WERI-Rb-1 (cell line): Measurements from ENCODE around the gene LIPG.
"Not testable (repeated sequence)": the region's sequence is repeated elsewhere in the genome, so short reads cannot be mapped to it uniquely, and the experiment has no call there.

Experiments used
- DNase-seq: peaks from one replicate; pipeline ENCODE4 v3.0.0-alpha.2; 2020
- H3K27ac ChIP-seq: fragments of 250-450 bp; sonication (Bioruptor Pico); 2 replicates; pipeline ENCODE4 v1.5.1; 2020; ENCODE audit warnings: mild to moderate bottlenecking, moderate library complexity
- H3K27me3 ChIP-seq: fragments of 250-450 bp; sonication (Bioruptor Pico); 2 replicates; pipeline ENCODE4 v1.5.1; 2021; ENCODE audit warnings: mild to moderate bottlenecking, low read depth, moderate library complexity; ENCODE audit not compliant: insufficient read depth, severe bottlenecking
- H3K36me3 ChIP-seq: fragments of 250-450 bp; sonication (Bioruptor Pico); 2 replicates; pipeline ENCODE4 v1.5.1; 2020; ENCODE audit warnings: mild to moderate bottlenecking, moderate library complexity
- H3K4me3 ChIP-seq: 2 replicates; pipeline ENCODE4 v1.5.1; 2011; ENCODE audit warnings: low read depth, mild to moderate bottlenecking, control low read depth, low read length
- H3K9me3 ChIP-seq: fragments of 250-450 bp; sonication (Bioruptor Pico); 2 replicates; pipeline ENCODE4 v1.5.1; 2021; ENCODE audit warnings: mild to moderate bottlenecking, moderate library complexity; ENCODE audit not compliant: severe bottlenecking
- CTCF ChIP-seq: IDR thresholded peaks from 2 replicates; pipeline ENCODE4 v1.5.1; 2011; ENCODE audit warnings: low read depth, mild to moderate bottlenecking, control low read depth, inconsistent platforms, low read length

The LIPG gene

GRCh38 chr18:49550621-49551339 is 11.1 kb upstream of the LIPG start:
- Histone ChIP-seq H3K27me3 (no peaks in the 10 kb centered on the region), H3K9me3 (peaks cover 15% of the 10 kb centered on the region), H3K27ac (peak overlapping the region; percentile 13; the same call in 1 of the 2 replicates), H3K36me3 (no peaks in the 10 kb centered on the region), H3K4me3 (no peak overlapping the region)
- no peak for TF ChIP-seq CTCF
- no peak for DNase-seq

- no peaks in the 10 kb centered on the region for H3K36me3 ChIP-seq
- DNase-seq: no peak
- peaks cover 15% of the 10 kb centered on the region for H3K9me3 ChIP-seq
- H3K27ac ChIP-seq: no peak overlapping the region
- H3K27me3 ChIP-seq: no peaks in the 10 kb centered on the region
- no peak overlapping the region for H3K4me3 ChIP-seq
- TF ChIP-seq CTCF: no peak
These were observed 8.9 kb upstream of the LIPG start for GRCh38 chr18:49553003-49553402.

GRCh38 chr18:49555641-49556040 is 6.2 kb upstream of the LIPG start:
- DNase-seq: no peak
- peaks cover 15% of the 10 kb centered on the region for H3K9me3 ChIP-seq
- H3K4me3 ChIP-seq: no peak overlapping the region
- H3K36me3 ChIP-seq: no peaks in the 10 kb centered on the region
- H3K27me3 ChIP-seq: peaks cover 8% of the 10 kb centered on the region
- no peak overlapping the region for H3K27ac ChIP-seq
- TF ChIP-seq CTCF: no peak

- peaks cover 29% of the 10 kb centered on the region for H3K27me3 ChIP-seq
- TF ChIP-seq CTCF: no peak
- no peak overlapping the region for H3K27ac ChIP-seq
- no peak overlapping the region for H3K4me3 ChIP-seq
- H3K36me3 ChIP-seq: no peaks in the 10 kb centered on the region
- DNase-seq: no peak
- peaks cover 2% of the 10 kb centered on the region for H3K9me3 ChIP-seq
These were observed 3.5 kb upstream of the LIPG start for GRCh38 chr18:49558356-49558755.

- H3K36me3 ChIP-seq, H3K4me3 ChIP-seq, H3K9me3 ChIP-seq, H3K27ac ChIP-seq, DNase-seq: not testable (repeated sequence)
- H3K27me3 ChIP-seq: peaks cover 29% of the 10 kb centered on the region
- TF ChIP-seq CTCF: peak; percentile 41
These were observed 2.4 kb upstream of the LIPG start for GRCh38 chr18:49559326-49559931.
